Esophagus squamous epithelium (tissue), 4 donors: ENCODE measurements around the gene INPP5E.

Experiments used
- CTCF ChIP-seq, 6 experiments: fragments of 450-650 bp in 4 of 6; fragments of 200-600 bp in 2 of 6; sonication (generic) in 2 of 6; IDR thresholded peaks; one replicate each; pipeline ENCODE4 v1.5.1; 2016 to 2019; ENCODE audit warnings: antibody characterized with exemption in 6 of 6, mild to moderate bottlenecking in 4 of 6, moderate library complexity in 4 of 6
- POLR2A ChIP-seq, 4 donors: fragments of 450-650 bp; IDR thresholded peaks; one replicate each; pipeline ENCODE4 v1.6.1; 2017; ENCODE audit warnings: antibody characterized with exemption in 4 of 4, mild to moderate bottlenecking in 4 of 4, moderate library complexity in 3 of 4

DNA sequence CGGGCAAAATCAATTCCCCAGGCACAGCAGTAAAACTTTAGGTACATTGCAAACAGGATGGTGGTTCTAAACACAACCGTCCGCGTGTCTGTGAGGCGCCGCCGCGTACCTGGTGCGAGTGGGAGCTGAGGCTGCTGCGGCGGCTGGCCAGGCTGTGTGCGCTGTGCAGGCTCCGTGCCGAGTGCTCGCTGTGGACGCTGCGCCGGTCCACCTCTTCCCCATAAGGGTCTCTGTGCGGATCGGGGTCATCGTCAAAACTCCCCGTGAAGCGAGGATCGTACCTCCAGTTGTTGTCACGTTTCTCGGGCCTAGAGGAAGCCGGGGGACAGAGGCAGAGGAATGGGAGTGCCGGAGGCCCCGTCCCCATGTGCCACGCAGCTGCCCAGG is 26.5 kb upstream of the INPP5E start:
- TF ChIP-seq CTCF (IDR thresholded peaks at IDR 0.05) = no peak
- no peak for TF ChIP-seq POLR2A (IDR thresholded peaks at IDR 0.05)
